Activated CD4-positive, alpha-beta T cell treated with anti-CD3 and anti-CD28 coated beads for 4 hours (primary cell): ENCODE results near the gene HSF4.

ENCODE experiments used
- DNase-seq, 2 donors: peaks; one replicate each; pipeline ENCODE4 v3.0.0-alpha.2; 2020

The HSF4 gene

DNA sequence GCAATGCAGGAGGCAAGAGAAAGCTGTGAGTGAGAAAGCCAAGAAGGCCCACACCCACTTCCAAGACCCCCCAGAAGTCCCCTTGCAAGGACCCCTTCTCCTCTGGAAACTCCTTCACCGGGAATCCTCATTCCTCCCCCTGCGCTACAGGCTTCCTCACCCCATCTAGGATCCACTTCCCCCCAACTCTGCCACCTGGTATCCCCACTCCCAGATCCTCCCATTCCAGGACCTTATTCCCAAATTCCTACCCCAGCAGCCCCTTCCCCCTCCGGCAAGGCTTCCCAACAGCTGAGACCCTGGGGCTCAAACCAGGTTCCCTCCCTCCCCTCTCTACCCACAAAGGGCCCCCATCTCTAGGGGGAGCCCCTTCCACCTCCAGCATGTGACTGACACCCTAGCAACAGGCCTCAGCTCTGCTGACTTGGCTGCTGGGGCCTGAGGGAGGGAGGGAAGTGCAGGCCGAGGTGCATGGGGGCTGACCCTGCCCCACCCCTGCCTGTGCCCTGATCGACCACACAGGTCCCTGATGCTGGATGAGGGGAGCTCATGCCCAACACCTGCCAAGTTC lies 2.1 kb downstream of the HSF4 start:
- no peak for DNase-seq

DNA sequence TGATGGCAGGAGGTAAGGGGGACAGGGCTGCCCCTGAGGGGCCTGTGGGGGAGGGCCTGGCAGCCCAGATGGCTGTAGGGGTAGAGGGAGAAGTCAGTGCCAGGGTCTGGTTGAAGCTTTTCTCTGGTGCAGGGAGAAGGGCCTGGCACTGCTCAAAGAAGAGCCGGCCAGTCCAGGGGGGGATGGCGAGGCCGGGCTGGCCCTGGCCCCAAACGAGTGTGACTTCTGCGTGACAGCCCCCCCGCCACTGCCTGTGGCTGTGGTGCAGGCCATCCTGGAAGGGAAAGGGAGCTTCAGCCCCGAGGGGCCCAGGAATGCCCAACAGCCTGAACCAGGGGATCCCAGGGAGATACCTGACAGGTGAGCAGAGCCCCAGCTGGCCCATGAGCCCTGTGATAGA lies 3.0 kb downstream of the HSF4 start:
- no peak for DNase-seq

DNA sequence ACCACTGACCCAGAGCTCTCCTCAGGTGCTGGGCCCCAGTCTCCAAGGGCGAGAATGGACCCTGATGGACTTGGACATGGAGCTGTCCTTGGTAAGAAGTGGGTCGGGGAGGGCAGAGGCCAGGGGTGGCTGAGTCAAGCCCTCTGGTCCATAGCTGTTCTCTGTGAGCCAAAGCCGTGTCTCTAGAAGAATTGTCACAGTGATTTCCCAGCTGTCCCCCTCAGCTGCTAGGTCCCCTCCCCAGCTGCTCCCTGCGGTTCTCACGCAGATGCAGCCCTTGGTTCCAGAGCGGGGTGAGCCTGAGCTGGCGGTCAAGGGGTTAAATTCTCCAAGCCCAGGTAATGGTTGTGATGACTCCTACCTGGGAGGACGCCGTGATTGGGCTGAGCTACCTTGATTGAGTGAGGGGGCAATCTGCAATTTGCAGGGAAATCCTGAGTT lies 4.5 kb downstream of the HSF4 start:
- no peak for DNase-seq

DNA sequence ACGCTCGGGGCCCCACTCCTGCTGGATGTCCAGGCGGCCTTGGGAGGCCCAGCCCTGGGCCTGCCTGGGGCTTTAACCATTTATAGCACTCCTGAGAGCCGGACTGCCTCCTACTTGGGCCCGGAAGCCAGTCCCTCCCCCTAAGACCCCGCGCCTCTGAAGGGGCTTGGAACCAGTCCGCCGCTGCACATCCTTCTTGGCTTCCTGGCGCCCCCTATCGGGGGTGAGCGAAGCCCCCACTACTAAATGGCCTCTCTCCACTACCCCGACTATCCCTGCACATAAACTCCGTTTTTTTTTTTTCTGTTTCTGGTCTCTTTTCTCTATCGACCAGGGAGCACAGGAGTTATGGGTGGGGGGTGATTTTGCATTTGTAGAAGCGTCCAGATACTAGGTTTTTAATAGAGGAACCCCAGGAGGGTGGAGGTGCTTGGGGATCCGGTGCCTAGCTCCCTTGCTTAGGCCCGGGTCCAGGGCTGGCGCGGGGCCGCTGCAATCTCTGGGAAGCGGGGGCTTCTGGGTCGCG lies 5.2 kb downstream of the HSF4 start:
- no peak for DNase-seq

DNA sequence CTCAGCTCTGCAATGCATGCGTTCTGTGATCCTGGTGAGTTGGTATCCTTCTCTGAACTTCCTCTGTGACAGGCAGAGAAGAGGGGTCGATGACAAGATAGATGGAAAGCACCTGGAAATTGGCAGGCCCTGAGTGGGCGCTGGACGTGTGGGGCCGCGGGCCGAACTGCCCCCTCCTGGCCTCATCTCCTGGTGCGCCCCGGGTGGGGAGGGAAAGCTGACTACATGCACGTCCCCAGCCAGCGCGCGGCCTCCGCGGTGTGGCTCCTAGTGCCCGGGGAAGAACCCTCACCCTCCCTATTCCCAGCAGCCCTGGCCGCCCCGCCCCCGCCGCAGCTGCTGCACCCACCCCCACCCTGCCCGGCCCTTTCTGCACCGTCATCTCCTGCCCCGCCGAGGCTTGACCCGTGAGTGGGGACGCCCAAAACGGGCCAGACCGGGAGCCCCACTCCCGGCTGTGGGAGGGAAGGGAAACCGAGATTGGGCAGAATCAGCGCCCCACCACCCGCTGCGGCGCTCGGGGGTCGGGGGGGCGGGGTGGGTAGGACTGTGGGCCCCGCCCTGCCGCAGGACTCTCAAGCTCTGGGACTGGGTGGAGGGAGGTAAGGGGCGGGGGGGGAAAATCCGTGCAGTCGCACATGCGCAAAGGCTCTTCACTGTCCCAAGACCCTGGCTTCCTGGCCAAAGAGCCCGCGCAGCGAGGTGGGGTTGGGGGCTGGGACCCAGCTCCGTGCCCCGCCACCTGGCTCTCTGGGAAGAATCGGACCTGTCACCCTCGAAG lies 5.8 kb downstream of the HSF4 start, which contains the start of gene NOL3:
TSS of gene NOL3 (plus strand) at position 371 of the 781 bp plus-strand sequence.
- DNase-seq = no peak

DNA sequence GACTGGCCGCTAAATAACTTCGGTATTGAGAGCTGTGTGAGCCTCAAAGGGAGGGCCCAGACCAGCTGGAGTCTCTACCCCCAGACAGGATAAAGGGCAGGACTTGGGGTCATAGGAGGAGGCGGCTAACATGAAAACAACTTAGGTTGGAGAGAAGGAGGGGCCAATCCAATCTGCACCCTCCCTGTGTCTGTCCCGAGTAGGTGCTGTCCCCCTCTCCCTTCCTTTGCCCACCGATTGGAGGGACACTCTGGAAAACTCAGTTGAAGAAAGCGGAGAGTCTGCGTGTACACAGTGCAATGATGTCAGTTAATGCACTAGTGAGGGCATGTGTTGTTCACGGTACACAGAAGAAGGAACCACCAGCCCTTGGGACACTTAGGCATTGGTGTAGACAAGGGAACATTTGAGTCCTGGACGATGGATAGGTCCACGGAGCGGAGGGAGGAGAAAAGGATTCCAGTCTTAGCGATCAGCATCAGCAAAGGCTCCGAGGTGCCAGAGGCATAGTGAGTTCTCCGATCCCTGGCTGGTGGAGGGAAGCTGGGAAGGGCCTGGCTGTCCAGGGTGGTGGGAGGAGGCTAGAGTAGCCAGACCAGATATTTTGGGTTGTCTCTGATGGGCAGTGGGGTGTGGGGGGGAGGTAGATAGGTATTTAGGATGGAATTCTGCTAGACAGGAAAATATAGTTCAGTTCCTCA lies 6.6 kb downstream of the HSF4 start:
- DNase-seq = no peak

DNA sequence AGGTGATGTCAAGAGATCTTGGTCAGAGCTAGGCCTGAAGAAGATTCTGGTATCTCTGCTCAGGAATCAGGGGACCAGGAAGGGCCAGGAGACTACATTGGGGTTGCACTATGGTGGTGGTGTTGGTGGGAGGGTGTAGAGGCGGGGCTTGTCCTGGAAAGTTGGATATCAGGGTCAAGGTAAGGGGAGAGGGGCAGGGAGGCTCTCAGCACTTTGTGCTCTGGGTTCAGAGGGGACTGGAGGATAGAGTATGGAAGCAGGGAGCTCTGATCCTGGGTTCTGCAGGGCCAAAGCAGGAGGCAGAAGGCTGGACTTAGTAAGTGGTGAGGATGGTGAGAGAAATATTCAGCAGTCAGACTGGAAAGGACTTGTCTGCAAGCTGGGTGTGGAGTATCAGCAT lies 8.8 kb downstream of the HSF4 start:
- no peak for DNase-seq

DNA sequence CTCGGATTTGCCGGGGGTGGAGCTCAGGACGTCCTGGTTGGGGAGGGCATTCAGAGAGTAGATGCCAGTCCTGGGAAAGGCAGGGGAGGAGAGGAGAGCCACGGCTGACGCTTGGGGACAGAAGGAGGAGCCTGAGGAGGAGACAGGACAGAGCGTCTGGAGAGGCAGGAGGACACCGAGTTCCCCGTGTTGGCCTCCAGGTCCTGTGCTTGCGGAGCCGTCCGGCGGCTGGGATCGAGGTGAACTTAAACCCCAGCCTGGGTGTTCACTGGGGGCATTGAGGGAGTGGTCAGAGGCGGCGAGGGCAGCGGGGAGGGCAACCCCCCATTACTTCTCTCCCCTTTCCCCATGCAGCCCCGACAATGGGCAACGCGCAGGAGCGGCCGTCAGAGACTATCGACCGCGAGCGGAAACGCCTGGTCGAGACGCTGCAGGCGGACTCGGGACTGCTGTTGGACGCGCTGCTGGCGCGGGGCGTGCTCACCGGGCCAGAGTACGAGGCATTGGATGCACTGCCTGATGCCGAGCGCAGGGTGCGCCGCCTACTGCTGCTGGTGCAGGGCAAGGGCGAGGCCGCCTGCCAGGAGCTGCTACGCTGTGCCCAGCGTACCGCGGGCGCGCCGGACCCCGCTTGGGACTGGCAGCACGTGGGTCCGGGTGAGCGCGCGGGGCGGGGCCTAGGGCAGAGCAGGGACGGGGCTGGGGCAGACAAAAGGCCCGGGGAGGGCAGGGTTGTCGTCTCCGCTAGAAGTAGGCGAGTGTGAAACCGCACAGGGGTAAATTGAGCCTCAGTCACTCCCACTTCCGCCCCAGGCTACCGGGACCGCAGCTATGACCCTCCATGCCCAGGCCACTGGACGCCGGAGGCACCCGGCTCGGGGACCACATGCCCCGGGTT lies 9.5 kb downstream of the HSF4 start:
- peak; percentile 48 to 57 for DNase-seq

DNA sequence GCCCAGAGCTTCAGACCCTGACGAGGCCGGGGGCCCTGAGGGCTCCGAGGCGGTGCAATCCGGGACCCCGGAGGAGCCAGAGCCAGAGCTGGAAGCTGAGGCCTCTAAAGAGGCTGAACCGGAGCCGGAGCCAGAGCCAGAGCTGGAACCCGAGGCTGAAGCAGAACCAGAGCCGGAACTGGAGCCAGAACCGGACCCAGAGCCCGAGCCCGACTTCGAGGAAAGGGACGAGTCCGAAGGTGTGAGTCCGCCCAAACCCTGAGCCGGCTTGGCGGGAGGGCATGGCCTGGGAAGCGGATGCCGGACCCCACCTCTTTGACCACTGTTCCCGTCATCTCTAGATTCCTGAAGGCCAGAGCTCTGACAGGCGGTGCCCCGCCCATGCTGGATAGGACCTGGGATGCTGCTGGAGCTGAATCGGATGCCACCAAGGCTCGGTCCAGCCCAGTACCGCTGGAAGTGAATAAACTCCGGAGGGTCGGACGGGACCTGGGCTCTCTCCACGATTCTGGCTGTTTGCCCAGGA lies 10.2 kb downstream of the HSF4 start:
- DNase-seq = no peak

DNA sequence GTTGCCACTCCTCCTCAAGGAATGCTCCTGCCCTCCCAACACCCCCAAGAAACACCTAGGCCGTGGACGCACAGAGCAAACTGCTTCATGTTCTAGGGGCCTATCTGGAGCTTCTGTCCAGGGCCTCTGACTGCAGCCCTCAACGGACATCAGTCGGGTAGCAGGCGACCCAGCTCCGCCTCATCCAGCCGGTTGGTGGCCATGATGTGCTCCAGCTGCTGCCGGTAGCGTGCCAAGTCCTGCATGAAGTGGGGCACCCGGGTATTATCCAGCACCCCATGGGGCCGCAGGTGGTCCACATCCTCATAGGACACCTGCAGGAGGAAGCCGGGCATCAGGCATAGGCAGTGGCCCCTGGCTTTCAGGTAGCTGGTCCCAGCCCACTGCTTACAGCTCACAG lies 12.1 kb downstream of the HSF4 start:
- DNase-seq = no peak

DNA sequence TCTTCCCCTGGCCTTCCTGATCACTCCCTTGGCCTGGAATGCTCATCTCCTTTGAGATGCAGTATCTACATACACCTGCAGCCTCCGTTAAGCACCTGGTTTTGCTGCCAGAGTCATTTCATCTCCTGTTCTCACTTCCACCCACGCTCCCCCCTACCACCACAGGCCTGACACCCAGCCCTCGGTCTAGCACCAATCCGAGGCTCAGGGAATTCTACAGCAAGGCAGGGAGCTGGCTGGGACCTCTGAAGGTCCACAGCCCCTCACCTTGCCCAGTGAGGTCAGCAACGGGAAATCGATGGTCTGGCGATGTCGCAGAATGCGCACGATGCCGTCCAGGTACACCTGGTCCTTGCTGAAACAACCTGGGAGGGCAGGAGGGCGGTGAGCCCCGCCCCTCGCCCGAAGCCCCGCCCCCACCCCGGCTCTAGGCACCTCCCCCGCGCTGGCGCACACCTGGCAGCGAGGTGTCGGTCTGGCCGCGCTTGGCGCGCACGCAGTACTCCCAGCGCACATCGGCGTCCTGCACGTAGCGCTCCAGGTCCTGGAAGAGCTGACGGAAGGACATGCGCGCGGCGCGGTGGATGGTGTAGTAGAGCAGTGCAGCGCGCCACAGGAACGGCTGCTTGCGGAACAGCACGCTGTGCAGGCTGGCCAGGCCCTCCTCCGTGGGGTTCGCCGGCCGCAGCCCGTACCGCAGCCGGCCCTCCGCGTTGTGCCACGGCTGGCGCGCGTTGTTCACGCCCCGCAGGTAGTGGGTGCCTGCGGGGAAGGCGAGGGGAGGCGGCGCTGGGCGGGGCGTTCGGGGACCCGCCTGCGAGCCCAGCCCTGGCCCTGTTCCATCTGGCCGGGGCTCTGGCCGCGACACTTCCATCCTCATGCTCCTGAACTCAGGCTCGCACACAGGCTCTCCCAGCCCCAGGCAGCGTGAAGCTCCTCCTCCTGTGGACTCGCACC lies 13.5 kb downstream of the HSF4 start:
- DNase-seq = peak; percentile 45 to 55

DNA sequence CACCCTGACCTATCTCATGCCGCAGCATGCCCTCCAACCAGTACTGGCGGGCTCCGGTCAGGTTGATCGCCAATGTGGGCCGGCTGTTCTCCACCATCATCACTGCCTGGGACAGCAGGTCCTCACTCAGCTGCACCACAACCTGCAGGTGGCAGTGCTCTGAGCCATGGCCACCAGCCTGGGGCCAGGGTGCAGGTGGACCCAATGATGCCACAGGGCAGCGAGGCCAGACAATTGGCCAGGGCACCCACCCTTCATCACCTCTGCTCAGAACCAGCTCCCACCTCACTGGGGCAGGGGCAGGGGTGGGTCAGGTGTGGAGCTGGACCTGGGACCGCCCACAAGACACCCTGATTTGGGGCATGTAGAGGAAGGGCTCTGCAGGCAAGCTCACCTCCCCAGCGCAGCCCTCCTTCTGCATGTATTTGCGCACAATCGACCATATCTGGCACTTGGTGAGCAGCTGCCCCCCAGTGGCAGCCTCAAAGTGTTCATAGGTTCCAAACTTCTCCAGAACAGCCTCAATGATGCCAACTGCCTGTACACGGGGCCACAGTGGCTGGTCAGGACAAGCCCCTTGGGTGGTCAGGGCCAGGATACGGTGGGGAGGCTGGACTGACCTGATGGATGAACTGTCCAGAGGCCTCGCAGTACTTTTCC lies 15.0 kb downstream of the HSF4 start:
- DNase-seq = no peak

DNA sequence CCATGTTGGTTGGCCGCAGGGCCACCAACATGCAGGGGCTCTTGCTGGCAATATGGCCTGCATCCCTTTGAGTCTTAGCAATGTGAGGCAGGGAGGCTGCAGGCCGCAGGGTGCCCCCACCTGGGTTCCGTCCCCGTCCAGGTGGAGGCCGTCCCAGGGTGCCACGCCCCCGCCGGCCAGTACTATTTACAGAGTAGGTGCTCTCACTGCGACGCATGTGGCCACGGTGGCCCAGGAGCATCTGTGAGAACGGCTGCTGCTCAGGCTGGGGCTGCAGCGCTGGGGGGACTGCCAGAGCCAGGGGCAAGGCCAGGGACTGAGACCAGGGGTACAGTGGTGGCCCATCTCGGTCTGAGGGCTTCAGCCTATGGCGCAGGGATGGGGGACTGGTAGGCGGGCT lies 15.6 kb downstream of the HSF4 start:
- no peak for DNase-seq

DNA sequence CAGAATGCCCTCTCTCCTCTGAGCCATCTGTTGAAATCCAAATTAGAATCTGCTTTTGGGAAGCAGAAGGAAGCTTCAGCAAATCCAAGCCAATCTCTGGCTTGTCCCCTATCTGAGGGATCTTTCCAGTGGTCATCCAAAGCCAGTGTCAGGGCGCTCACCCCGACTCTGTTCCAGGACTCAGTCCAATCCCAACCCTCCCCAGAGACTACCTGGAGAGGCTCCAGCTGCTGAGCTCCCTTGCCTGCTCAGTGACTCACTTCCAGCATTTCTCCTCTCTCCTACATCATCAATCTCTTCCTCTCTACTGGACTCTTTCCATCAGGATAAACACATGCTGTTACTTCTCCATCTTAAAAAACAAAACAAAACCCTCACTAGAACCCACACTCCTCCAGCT lies 16.8 kb downstream of the HSF4 start:
- no peak for DNase-seq

DNA sequence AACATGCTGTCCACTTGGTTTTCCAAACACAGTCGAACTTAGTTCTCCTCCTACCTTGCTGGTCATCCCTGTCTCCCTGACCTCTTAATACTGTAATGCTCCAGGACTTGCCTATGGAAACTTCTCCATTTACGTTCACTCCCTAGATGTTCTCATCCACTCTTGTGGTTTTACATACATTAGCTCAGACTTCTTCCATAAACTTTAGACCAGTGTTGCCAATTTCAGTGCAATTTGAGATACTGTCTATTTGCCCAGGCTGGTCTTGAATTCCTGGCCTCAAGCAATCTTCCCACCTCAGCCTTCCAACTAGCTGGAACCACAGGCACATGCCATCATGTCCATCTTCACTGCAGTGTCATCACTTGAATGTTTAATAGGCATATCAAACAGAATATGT lies 17.7 kb downstream of the HSF4 start:
- no peak for DNase-seq

DNA sequence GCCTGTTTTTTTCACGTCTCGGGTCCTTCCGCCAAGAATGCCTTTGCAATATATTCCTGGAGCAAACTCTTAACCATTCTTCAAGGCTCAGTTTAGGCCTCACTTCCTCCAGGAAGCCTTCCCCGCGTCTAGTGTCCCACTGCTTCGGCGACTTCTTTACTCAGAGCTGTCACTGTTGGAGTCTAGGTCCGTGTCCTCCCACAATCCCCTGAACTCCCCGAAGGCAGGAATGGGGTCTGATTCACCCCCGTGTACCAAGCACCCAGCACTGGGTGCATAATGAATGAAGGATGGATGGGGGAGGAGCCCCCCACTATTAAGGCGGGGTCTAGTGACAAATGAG lies 18.7 kb downstream of the HSF4 start:
- no peak for DNase-seq

DNA sequence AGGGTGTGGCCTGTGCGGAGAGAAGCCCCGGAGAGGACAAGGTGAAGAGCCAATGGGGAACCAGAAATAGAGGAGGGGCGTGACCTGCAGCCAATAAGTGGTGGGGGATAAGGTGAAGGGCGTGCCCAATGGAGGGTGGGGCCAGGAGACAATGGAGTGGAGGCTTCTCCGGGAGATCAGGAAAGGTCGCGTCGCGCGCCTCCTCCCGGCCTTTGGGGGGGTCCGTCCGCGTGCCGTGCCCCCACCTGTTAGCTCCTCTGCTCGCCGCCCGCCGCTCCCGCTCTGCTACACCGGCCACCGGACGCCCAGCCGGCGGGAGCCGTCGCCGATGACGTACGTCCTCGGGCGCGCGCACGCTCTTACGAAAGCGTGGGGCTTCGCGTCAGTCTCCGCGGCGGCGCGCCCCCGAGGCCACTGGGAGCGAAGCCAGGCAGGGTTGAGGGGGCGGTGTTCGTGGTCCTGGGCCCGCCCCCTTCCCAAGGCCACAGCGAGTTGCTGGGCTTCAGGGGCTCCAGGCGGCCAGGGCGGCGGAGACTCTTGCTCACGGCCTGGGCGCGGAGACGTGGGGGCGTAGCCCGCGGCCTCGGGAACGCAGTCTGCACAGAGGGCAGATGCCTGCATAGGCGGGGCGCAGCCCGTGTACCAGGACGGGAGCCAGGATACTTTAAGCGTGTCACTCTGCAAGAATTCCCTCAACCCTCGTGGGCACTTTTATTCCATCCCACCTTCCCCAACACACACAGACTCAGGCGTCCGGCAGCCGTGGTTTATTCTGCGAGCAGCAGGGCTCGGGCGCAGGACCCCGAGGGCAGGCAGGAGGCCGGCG lies 19.3 kb downstream of the HSF4 start, which contains the start of gene MATCAP1:
TSS of gene MATCAP1 (minus strand) at position 337 of the 826 bp plus-strand sequence. CDS start 3,353 bp downstream, outside the sequence.
- peak; percentile 92 to 93 for DNase-seq

DNA sequence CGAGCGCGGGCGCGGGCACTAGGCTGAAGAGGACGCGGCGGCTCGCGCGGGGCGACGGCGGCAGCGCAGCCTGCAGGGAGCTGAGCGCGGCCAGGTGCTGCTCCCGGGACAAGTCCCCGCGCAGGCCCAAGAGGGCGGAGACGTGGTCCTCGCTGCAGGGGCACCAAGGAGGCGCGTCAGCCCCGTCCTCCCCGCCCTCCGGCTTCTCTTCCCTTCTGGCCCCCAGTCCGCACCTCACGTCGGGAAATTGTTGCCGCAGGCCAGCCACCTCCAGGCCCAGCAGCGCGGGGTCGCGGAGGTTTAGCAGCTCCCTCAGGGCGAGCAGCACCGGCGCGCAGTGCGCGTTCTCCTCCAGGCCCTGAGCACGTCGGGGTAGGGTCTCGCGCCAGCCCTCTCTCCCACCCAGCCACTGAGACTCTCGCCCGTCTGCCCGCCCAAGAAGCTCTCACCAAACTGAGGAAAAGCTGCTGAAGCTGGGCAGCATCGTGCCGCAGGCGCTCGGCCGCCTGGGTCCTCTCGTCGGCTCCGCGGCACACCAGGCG lies 20.0 kb downstream of the HSF4 start:
- peak in 1 of 2 donors; percentile 16 for DNase-seq

DNA sequence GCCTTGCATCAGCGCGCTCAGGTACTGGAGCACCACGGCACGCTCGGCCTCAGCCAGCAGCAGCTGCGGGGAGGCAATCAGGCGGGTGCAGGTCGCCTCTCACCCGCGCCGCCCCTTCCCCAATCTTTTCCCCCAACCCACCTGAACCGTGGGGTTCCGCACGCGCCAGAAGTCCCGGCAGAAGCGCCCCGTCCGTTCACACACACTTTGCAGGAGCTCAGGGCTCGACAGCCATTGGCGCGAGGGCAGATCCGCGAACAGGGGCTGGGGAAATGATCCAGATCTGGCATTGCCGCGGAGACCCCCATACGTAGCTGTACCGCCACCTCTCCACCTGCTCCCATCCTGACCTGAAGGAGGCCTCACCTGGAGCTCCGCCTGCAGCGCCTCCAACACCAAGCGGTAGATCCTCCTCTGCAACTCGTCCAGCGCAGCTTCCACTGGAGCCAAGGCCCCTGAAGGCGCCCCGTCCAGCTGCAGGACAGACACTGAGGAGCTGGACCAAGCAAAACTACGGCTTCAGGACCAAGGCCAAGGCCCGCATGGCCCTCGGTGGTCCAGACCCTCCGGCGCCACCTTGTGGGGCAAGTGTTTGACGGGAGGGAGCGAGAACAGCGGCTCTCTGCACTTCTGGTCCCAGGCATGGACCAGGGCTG lies 20.6 kb downstream of the HSF4 start:
- DNase-seq = peak; percentile 76 to 83
